NCI-H748 (cell line): ENCODE data around the gene GNAO1.
A peak's percentile ranks its signal among the peaks of the same experiment; 100 is the strongest.
"Not testable (repeated sequence)": the region's sequence is repeated elsewhere in the genome, so short reads cannot be mapped to it uniquely, and the experiment has no call there.

Source experiments
- DNase-seq: peaks from one replicate; lab custom pipeline; 2025; ENCODE audit not compliant: unreplicated experiment; lab: John Stamatoyannopoulos, UW

Gene GNAO1

GRCh38 chr16:56380778-56381485 is 189.6 kb downstream of the GNAO1 start:
- not testable (repeated sequence) for DNase-seq

GRCh38 chr16:56382459-56382858 is 191.2 kb downstream of the GNAO1 start:
- DNase-seq = no peak

GRCh38 chr16:56382901-56383355 is 191.6 kb downstream of the GNAO1 start:
- DNase-seq = no peak

- DNase-seq = no peak
These were observed 192.9 kb downstream of the GNAO1 start for GRCh38 chr16:56384074-56384721.

- DNase-seq = no peak
These were observed 196.1 kb downstream of the GNAO1 start for GRCh38 chr16:56387396-56387795.

- no peak for DNase-seq
These were observed 196.9 kb downstream of the GNAO1 start for GRCh38 chr16:56388209-56388608.

- no peak for DNase-seq
These were observed 198.3 kb downstream of the GNAO1 start for GRCh38 chr16:56389554-56389953.

GRCh38 chr16:56396724-56397123 is 205.4 kb downstream of the GNAO1 start:
- DNase-seq = not testable (repeated sequence)

GRCh38 chr16:56399047-56399446 is 207.8 kb downstream of the GNAO1 start:
- DNase-seq = no peak

- no peak for DNase-seq
These were observed 208.2 kb downstream of the GNAO1 start for GRCh38 chr16:56399486-56399885.

GRCh38 chr16:56400458-56400857 is 209.2 kb downstream of the GNAO1 start:
- DNase-seq = no peak

GRCh38 chr16:56401482-56401881 is 210.2 kb downstream of the GNAO1 start:
- DNase-seq = peak; percentile 71

GRCh38 chr16:56405977-56406672 is 214.8 kb downstream of the GNAO1 start:
- no peak for DNase-seq
